Embryonic facial prominence (tissue), 1 donor: ENCODE data around the gene TCAIM.
"Not testable (repeated sequence)": the region's sequence is repeated elsewhere in the genome, so short reads cannot be mapped to it uniquely, and the experiment has no call there.

Experiments used
- DNase-seq: peaks from one replicate; pipeline ENCODE4 v3.0.0-alpha.2; 2016; ENCODE audit errors: extremely low spot score

TCAIM gene

DNA sequence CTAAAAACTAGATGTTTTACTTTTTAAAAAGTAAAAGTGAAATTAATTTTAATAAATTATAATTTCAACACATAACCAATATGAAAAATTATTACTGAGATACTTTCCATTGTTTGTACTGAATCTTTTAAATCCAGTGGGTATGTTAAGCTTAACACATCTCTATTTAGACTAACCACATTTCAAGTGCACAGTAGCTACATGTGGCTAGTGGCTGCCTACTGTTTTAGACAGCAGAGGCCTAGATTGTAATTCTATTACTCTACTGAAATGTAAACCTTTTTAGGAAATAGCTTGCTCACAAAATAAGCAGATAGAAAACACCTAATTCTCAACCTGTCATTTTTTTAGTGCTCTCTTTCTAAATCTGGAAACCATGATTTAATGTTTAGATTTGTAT is 4.9 kb downstream of the TCAIM start:
- no peak for DNase-seq

DNA sequence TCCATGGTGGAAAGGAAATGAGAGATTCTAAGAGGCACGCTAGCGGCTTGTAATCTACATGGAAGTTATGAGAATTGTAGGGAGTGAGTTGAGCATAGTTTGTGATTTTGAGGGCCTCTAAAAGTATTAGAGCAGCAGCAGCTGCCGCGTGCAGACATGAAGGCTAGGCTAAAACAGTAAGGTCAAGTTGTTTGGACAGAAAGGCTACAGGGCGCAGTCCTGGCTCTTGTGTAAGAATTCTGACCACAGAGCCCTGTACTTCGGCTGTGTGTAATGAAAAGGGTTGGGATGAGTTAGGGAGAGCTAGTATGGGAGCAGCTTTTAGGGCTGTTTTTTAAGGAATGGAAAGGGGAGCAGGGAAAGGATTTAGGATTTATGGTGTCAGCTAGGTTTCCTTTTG is 8.0 kb downstream of the TCAIM start:
- not testable (repeated sequence) for DNase-seq

DNA sequence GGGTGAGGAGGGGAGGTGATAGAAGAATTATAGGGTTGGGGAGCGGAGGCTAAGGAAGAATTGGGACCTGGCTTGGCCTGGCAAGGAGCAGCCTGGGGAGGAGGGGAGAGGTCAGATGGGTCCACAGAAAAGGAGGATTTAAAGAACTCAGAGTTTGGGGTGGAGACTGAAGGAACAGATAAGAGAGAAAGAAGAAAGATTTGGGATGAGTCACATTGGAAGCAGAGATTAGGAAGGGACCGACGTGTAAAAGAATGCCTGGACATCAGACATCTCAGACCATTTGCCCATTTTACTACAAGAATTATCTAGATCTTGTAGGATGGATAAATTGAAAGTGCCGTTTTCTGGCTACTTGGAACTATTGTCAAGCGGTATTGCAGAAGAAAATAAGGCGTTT is 10.4 kb downstream of the TCAIM start:
- no peak for DNase-seq

DNA sequence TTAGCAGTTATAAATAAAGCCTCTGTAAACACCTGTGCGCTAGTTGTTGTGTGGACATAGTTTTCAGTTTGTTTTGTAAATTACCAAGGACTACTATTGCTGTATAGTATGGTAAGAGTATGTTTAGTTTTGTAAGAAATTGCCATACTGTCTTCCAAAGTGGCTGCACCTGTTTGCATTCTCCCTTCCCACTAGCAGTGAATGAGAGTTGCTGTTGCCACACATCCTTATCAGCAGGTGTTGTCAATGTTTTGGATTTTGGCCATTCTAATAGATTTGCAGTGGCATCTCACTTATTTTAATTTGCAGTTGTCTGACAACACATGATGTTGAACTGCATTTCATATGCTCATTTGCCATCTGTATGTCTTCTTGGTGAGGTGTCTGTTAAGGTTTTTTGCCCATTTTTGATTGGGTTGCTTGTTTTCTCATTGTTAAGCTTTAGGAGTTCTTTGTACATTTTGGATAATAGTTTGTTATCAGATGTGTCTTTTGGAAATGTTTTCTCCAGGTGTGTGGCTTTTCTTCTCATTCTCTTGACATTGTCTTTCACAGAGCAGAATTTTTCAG is 14.9 kb downstream of the TCAIM start:
- no peak for DNase-seq

DNA sequence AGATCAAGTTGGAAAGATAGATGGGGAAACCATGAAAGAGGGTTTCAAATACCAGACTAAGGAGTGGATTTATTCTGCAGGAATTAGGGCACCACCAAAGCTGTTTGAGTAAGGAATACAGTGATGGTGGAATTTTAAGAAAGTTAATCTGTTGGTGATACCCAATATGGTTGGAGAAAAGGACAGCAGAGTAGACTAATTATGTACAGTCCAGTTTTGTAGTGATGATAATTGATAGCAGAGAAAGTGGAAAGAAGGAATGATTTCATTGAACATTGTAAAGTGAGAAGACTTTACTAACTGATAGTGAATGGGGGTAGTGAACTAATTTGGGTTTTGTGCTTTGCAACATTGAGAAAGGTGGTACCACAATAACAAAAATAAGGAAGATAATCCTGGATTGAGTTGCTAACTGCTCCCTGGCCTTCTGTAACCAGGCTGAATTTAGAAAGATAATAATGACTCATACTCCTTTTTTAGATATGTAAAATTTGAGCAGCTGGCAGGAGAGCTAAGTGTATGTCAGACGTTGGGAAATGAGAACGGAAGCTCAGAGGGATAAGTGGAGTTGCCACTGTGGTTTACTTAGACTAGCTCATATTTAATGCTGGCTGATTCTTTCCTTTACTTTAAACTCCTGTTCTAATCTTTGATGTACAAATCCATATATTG is 16.9 kb downstream of the TCAIM start:
- DNase-seq = no peak

DNA sequence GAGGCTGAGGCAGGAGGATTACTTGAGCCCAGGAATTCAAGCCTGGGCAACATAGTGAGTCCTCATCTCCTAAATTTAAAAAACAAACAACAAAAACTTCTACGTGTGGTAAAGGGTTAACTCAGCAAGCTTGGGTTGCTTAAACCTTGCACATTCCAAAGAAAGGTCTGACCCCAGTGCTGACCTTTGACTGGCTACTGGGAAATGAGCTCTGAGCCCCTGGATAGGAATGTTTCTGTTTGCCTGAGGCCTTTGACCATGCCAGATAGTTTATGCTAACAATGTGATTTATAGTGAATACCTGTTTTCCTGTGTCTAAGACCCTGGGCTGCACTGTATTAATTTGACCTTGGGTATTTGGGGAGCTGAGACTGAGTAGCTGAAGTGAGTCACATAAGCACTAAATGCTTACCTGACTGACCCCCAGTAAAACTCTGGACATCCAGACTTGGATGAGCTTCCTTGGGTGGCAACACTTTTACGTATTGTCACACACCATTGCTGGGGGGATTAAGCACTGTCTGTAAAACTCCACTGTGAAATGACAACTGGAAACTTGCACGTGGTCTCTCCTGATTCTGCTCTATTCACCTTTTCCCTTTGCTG is 20.7 kb downstream of the TCAIM start:
- no peak for DNase-seq

DNA sequence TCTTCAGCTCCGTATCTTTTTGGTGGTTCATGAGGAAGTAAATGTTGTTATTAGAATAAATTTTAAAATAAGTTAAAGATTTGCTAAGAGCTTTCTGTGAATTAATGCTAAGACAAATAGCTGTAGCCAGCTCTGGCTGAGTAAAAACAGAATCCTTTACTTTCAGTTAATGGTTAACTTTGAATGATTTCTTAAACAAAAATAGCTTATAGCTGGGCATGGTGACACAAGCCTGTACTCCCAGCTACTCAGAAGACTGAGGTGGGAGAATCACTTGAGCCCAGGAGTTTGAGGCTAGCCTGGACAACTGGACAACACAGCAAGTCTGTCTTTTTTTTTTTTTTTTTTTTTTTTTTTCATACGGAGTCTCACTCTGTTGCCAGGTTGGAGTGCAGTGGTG is 25.0 kb downstream of the TCAIM start:
- no peak for DNase-seq

DNA sequence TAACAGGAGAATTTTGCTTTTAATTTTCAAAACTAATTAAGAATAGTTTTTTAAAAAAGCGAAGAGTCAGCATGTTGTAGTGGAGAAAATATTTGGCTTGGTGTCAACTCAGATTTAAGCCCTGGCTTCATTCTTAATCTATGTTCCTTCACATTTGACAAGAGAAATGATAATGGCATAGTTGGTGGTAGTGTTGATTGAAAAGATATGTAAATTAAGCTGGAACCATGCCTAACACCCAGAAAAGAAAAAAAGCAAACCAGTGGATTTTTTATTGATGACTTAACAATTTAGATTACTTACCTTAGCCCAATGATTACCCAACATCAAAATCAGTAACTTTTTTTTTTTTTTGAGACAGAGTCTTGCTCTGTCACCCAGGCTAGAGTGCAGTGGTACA is 27.4 kb downstream of the TCAIM start:
- DNase-seq = no peak

DNA sequence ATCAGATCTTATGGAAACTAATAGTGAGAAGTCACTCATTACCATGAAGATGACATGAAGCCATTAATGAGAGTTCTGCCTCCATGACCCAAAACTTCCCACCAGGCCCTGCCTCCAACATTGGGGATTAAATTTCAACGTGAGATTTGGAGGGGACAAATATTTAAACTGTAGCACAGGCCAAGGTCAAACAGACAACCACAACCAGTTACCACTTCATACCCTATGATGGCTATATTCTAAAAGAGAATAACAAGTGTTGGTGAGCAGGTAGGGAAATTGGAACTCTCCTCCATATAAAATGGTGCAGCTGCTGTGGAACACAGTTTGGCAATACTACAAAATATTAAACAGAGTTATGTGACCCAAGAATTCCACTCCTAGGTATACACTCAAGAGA is 36.9 kb downstream of the TCAIM start:
- DNase-seq = no peak

DNA sequence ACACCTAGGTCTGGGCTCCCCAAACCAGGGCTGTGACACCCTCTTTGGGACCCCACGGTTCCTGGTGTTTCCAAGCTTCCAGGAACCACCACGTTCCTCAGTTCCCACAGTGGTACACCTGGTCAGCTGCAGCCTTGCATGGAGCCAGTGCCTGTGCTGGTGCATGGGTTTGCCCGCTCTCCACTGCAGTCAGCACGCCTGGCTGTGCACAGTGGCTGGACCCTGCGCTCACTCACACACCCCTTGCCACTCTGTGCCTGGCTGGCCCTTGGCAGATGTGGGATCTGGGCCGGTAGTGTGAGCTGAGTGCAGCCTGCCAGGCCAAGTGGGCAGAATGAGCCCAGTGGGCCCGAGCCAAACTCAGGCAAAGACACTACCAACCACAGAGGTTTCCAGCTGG is 48.8 kb downstream of the TCAIM start:
- no peak for DNase-seq

DNA sequence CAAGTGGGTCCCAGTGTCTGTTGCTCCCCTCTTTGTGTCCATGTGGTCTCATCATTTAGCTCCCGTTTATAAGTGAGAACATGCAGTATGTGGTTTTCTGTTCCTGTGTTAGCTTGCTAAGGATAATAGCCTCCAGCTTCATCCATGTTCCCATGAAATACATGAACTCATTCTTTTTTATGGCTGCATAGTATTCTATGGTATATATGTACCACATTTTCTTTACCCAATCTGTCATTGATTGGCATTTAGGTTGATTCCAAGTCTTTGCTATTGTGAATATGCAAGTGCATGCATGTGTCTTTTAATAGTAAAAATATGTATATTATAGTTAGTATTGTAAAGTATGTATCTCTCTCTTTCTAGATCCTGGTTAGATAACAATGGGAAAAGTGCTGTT is 53.9 kb downstream of the TCAIM start:
- no peak for DNase-seq

DNA sequence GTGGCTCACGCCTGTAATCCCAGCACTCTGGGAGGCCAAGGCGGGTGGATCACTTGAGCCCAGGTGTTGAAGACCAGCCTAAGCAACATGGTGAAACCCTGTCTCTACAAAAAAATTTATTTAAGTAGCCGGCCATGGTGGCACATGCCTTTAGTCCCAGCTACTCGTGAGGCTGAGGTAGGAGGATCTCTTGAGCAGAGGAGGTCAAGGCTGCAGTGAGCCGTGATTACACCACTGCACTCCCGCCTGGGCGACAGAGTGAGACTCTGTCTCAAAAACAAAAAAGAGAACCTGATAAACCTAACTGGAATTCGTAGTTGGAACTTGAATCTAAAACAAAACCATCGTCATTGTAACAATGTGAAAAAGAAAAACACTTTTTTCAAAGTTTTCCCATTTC is 57.1 kb downstream of the TCAIM start:
- DNase-seq = no peak

DNA sequence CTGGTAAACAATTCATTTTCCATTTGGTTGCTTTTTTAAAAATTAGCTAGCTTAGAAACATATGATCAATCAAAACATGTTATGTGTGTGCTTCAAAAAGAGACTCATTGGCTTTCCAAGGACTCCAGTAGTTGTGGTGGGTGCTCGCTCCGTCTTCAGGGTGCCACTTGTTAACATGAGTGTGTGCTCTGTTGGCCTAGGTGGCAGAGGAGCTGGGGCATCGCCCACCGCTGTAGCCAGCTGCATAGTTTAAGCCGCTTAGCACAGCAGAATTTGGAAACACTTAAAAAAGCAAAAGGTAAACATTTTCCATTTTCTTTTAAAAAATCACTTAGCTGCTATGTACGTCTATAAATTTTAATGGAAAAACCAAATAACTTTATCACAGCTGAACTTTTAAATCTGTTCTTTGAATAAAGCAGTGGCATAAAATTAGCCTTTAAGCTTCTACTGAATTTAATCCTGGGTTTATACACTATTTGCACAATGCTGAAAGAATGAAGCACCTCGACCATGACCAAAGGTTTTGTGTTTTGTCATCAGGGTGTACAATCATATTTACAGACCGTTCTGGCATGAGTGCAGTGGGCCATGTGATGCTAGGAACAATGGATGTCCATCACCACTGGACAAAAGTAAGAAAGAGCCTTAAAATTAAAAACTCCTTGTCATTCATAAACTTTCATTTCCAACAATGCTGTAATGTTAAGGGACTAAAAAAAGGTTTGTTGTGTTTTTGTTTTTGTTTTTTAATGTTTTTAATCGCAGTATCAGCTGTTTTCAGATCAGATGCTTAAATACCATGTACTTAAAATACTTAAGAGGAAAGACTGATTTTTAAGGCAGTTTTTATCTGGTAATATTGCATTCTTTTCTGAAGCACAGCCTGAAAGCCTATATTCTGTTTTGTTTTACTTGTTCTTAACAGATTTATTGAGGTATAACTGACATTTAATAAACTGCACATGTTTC is 57.9 kb downstream of the TCAIM start:
- DNase-seq = no peak

DNA sequence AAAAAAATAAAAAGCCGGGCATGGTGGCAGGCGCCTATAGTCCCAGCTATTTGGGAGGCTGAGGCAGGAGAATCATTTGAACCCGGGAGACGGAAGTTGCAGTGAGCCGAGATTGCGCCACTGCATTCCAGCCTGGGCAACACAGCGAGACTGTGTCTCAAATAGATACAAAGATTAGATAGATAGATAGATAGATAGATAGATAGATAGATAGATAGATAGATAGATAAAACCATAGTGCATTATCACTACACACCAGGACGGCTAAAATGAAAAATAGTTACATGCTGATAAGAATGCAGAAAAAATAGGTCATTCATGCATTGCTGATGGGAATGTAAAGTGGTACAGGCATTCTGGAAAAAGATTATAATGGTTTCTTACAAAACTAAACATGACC is 59.7 kb downstream of the TCAIM start:
- not testable (repeated sequence) for DNase-seq

DNA sequence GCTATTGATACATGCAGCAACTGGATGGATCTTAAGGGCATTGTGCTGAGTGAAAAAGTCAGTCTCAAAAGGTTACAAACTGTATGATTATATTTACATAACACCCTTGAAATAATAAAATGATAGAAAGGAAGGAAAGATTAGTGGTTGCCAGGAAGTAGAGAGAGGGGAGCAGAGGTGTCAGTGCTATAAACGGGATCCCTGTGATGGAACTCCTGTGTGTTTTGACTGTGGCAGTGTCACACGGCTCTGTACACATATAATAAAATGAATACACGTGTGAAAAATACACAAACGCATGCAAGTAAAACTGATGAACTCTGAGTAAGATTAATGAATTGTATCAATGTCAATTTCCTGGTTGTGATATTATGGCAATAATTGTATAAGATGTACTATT is 60.3 kb downstream of the TCAIM start:
- DNase-seq = no peak

DNA sequence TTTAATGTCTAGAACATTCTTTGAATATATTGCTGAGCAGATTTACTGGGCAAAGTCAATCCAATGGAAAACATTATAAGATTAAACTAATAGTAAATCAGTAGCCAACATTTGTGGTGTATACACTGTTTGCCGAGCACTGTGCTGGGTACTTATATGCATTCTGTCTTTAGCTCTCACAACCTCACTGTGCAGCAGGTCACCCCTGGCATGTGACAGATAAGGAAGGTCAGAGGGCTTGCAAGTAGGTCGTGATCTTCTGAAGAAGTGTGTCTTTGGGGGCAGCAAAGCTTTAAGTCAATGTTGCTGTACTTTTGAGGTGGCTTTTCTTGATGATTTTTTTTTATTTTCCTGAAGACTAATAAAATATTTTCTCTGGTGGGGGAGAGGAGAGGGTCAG is 62.2 kb downstream of the TCAIM start:
- no peak for DNase-seq

DNA sequence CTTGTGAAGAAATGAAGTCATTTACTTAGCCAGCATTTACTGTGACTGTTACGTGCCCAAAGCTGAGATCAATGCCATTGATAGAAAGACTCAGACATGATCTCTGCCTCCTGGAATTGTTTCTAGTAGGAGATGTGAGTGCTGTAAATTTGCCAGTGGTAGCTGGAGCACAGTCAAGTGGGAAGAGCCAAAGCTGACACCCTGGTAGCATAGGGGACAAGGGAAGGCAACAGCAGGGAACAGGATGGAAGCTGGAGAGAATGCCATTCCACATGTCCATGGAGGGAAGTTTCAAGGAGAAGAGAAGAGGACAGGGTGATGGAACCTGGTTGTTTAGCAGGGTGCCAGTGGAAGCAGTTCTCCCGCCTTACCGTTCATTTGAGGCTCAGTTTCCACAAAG is 64.0 kb downstream of the TCAIM start:
- DNase-seq = no peak

DNA sequence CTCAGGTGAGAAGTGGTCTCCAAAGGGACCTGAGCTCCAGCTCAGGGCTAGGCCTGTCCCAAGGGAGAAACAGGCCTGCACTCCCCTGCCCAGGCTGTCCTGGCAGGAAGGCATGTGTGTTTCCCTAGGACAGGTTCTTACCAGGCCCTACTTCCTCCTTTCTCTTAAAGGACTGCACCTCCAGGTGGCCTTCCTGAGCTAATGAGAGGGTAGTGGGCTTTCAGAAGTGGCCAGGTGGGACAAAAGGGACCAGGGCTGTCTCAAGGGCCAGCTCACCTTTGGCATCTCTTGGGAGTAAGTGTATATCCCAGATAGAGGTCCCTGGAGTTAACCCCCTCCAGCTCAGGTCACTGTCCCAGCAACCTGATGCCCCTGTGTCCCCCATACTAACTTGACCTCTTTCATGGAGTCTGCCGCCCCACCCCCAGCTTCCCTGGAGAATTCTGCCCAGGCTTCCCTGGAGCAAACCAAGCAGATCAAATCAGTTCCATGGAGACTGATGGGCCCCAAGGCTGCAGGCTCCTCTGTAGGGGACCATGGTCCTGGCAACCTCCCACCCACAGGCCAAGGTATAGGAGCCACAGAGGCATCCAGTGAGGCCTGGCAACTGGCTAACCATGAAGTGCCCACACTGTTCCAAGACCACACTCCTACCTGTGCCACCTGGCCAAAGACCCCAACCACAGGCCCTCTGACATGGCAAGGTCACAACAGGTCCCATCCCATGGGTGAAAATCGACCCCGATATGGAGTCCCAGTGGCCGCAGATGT is 71.3 kb downstream of the TCAIM start:
- no peak for DNase-seq

DNA sequence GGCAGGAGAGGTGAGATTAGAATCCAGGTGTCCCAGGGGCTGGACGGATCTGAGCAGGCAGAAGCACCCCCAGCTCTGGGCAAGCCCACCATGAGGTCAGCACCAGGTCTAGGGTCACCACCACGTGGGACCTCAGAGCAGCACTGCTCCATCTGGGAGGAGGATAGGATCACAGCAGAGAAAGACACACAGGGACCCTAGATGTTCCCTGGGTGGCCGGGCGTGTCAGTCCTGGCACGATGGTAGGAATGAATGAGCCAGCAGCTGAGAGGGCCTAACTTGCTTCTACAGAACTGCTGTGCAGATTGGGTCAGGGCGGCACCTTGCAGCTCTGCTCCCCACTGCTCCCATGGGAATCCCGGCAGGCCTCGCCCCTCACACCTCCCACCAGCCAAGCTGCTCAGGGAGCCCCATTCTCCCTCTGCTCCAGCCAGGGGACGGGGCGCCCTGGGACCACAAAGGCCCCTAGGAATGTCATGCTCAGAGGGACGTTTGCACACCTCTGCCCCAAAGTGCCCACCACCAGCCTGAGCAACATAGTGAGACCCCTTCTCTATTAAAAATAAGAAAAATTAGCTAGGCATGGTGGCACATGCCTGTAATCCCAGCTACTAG is 72.6 kb downstream of the TCAIM start:
- no peak for DNase-seq

DNA sequence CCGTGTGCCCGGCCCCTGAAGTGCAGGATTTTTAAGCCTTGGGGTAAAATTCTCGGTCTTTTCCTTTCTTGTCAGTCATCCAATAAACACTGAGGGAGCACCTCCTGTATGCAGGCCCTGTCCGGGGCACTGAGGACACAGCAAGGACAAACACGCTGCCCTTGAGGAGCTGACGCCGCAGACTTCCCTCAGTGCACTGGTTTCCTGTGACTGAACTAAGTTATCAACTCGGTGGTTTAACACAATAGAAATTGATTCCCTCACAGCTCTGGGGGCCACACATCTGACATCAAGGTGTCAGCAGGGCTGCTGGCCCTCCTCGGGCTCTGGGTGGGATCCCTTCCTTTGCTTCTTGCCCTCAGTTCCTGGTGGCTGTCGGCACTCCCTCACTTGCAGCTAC is 73.8 kb downstream of the TCAIM start:
- no peak for DNase-seq

DNA sequence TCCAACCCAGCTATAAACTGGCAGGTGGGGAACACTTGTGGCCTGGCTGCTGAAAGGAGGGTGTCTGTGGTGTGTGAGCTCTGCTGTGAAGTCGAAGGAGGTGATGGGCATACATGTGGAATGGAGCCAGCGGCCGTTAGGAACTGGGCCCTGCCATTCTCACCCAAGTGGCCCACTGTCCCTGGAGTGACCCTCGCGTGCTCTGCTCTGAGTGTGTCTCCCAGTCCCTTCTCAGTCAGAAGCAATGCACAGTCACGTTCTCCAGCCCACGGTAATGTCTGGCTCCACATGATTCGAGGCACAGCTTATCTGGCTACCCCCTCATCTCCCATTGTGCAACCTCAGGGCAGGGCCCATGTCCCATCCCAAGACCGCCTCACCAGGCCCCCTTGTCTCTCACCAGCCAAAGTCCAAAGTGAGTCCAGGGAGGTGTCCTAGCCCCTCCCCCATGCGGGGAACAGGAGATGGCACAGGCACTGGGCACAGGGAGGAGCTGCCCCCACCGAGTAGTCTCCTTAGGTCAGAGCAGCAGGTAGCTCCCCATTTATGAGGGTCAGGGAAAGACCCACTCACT is 76.0 kb downstream of the TCAIM start:
- DNase-seq = no peak
